Spleen (tissue), 7 donors: ENCODE data around the gene MAFF.

Source experiments
- POLR2A ChIP-seq, 3 donors: fragments of 450-650 bp; IDR thresholded peaks; one replicate each; pipeline ENCODE4 v1.5.1; 2017; ENCODE audit warnings: antibody characterized with exemption in 3 of 3, mild to moderate bottlenecking in 1 of 3
- TF ChIP-seq, protein P1 (sequence below), 11 experiments: fragments of 200-600 bp in 7 of 11; fragments of 450-650 bp in 4 of 11; sonication (generic) in 4 of 11; IDR thresholded peaks in 8 of 11; conservative IDR thresholded peaks in 3 of 11; 1 replicate in 7 of 11; 2 replicates in 4 of 11; pipeline versions ENCODE4 v1.4.0 to v1.8.0; 2016 to 2021; ENCODE audit warnings: antibody characterized with exemption in 11 of 11, inconsistent platforms in 4 of 11, mild to moderate bottlenecking in 1 of 11
- donor health status: DM: no; HTN: no; CAD: no; lungs with moderate emphysema.
- donor health status: DM: no; HTN: no; CAD: no.
- donor health status: DM: no; HTN: no; CAD: no.

DNA sequence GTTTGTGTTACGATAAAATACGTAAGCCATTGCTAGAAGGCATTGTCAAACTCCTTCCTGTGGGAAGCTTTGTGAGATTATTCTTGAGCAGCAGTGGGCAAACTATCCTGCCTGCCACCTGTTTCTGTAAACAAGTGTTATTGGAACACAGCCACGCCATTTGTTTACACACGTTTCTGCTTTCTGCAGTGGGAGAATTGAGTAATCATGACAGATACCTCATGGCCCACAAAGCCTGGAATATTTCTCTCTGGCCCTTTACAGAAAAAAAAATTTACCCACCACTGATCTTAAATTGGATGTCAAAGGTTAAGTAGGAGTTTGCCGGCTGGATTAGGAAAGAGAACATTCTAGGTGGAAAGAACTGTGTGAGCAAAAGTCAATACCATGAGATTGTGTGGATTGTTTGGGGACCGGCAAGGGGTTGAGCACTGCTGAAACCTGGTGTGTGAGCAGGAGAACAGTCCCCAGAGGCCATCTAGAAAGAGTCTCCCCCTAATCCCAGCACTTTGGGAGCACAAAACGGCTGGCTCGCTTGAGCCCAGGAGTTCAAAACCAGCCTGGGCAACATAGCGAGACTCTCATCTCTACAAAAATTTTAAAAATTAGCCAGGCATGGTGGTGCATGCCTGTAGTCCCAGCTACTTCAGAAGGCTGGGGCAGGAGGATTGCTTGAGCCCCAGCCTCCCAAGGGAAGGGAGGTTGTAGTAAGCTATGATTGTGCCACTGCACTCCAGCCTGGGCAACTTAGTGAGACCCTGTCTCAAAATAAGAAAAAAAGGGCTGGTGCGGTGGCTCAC lies 14.2 kb upstream of the MAFF start:
- TF ChIP-seq, protein P1, sequence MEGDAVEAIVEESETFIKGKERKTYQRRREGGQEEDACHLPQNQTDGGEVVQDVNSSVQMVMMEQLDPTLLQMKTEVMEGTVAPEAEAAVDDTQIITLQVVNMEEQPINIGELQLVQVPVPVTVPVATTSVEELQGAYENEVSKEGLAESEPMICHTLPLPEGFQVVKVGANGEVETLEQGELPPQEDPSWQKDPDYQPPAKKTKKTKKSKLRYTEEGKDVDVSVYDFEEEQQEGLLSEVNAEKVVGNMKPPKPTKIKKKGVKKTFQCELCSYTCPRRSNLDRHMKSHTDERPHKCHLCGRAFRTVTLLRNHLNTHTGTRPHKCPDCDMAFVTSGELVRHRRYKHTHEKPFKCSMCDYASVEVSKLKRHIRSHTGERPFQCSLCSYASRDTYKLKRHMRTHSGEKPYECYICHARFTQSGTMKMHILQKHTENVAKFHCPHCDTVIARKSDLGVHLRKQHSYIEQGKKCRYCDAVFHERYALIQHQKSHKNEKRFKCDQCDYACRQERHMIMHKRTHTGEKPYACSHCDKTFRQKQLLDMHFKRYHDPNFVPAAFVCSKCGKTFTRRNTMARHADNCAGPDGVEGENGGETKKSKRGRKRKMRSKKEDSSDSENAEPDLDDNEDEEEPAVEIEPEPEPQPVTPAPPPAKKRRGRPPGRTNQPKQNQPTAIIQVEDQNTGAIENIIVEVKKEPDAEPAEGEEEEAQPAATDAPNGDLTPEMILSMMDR (IDR thresholded peaks at IDR 0.05 in 8 of 11, conservative IDR thresholded peaks at IDR 0.05 in 3 of 11), result no peak
- TF ChIP-seq POLR2A (IDR thresholded peaks at IDR 0.05), result no peak
